Prostate gland (tissue), 2 donors: ENCODE results near the gene REPIN1. TPM values are rescaled to one million over a fixed set of nuclear protein-coding genes. Genes with fewer than 3 reads are reported as not detected.

Experiments used
- DNase-seq: peaks from one replicate; pipeline ENCODE4 v3.0.0-alpha.2; 2019; ENCODE audit warnings: low spot score
- H3K27ac ChIP-seq, 2 donors: fragments of 200-600 bp; sonication (generic); 2 replicates each; pipeline ENCODE4 v1.5.1; 2017 to 2019
- H3K27me3 ChIP-seq: fragments of 200-600 bp; sonication (generic); replicated peaks from 2 replicates; pipeline ENCODE4 v1.5.1; 2019; ENCODE audit not compliant: insufficient read depth
- H3K36me3 ChIP-seq, 2 donors: fragments of 200-600 bp; sonication (generic); 1 replicate in 1 of 2; 2 replicates in 1 of 2; pipeline versions ENCODE4 v1.5.1 to v1.8.1; 2017 to 2019
- H3K4me1 ChIP-seq: fragments of 200-600 bp; sonication (generic); replicated peaks from 2 replicates; pipeline ENCODE4 v1.5.1; 2019
- H3K4me3 ChIP-seq, 2 donors: fragments of 200-600 bp; sonication (generic); 2 replicates each; pipeline ENCODE4 v1.5.1; 2017 to 2019
- H3K9me3 ChIP-seq: fragments of 200-600 bp; sonication (generic); 2 replicates; pipeline ENCODE4 v1.5.1; 2017
- CTCF ChIP-seq, 4 experiments: fragments of 200-600 bp in 2 of 4; fragments of 450-650 bp in 2 of 4; sonication (generic) in 2 of 4; IDR thresholded peaks; 1 replicate in 3 of 4; 2 replicates in 1 of 4; pipeline ENCODE4 v1.5.1; 2016 to 2019; ENCODE audit warnings: antibody characterized with exemption in 4 of 4, mild to moderate bottlenecking in 2 of 4, moderate library complexity in 2 of 4
- POLR2A ChIP-seq: fragments of 450-650 bp; IDR thresholded peaks from one replicate; pipeline ENCODE4 v1.6.1; 2016; ENCODE audit warnings: antibody characterized with exemption, mild to moderate bottlenecking
- POLR2AphosphoS5 ChIP-seq: sonication (generic); formaldehyde crosslinking; IDR thresholded peaks from one replicate; pipeline ENCODE4 v1.6.1; 2017; ENCODE audit warnings: antibody characterized with exemption
- WGBS: methylation state at CpG from one replicate; pipeline ENCODE4 v1.1.5; 2018; 5-methylcytosine and 5-hydroxymethylcytosine counted together
- intact Hi-C: fragments of 100-400 bp; cut with DNase I; formaldehyde crosslinking; loops from one replicate; pipeline ENCODE4 v1.14.2; 2022
- total RNA-seq, 2 donors: library from RNA; depleted of rRNA; stranded (reverse); fragments of >200 nt; gene quantifications; one replicate each; pipeline ENCODE4 v1.1.0, GENCODE V29; 2016

Gene REPIN1
- total RNA-seq, 2 donors from 2014 or later, result 150 to 171 TPM

GRCh38 chr7:150358988-150359621 lies 9.5 kb upstream of the REPIN1 start:
- H3K4me3 ChIP-seq, result no peak overlapping the region
- H3K9me3 ChIP-seq, result no peaks in the 10 kb centered on the region
- no peak for DNase-seq
- no peaks in the 10 kb centered on the region for H3K4me1 ChIP-seq
- intact Hi-C loops, result no loop called here
- WGBS, result 88% methylated on average over 4 of the region's 4 CpGs
- no peak for TF ChIP-seq POLR2A
- no peak for TF ChIP-seq CTCF (IDR thresholded peaks at IDR 0.05)
- TF ChIP-seq POLR2AphosphoS5, result no peak
- no peaks in the 10 kb centered on the region for H3K27me3 ChIP-seq
- no peak overlapping the region for H3K27ac ChIP-seq
- H3K36me3 ChIP-seq, result no peaks in the 10 kb centered on the region

- intact Hi-C loops, result no loop called here
- Histone ChIP-seq H3K9me3 (no peaks in the 10 kb centered on the region), H3K4me3 (no peak overlapping the region), H3K4me1 (no peaks in the 10 kb centered on the region), H3K27ac (no peak overlapping the region), H3K36me3 (no peaks in the 10 kb centered on the region), H3K27me3 (no peaks in the 10 kb centered on the region)
- no peak for DNase-seq
- 97% methylated on average over 2 of the region's 2 CpGs for WGBS
- TF ChIP-seq CTCF (IDR thresholded peaks at IDR 0.05), result no peak
- TF ChIP-seq POLR2AphosphoS5, result no peak
- TF ChIP-seq POLR2A, result no peak
These were observed 8.8 kb upstream of the REPIN1 start for GRCh38 chr7:150359622-150360362.

GRCh38 chr7:150360363-150361058 lies 8.1 kb upstream of the REPIN1 start:
- H3K4me1 ChIP-seq, result no peaks in the 10 kb centered on the region
- no peaks in the 10 kb centered on the region for H3K36me3 ChIP-seq
- TF ChIP-seq POLR2A, result no peak
- TF ChIP-seq CTCF (IDR thresholded peaks at IDR 0.05), result no peak
- TF ChIP-seq POLR2AphosphoS5, result no peak
- no peaks in the 10 kb centered on the region for H3K9me3 ChIP-seq
- WGBS, result 55% methylated on average over 5 of the region's 5 CpGs
- no peak overlapping the region for H3K27ac ChIP-seq
- H3K27me3 ChIP-seq, result no peaks in the 10 kb centered on the region
- H3K4me3 ChIP-seq, result no peak overlapping the region
- DNase-seq, result no peak
- intact Hi-C loops, result no loop called here

- H3K4me1 ChIP-seq, result no peaks in the 10 kb centered on the region
- no peaks in the 10 kb centered on the region for H3K36me3 ChIP-seq
- H3K4me3 ChIP-seq, result no peak overlapping the region
- H3K9me3 ChIP-seq, result no peaks in the 10 kb centered on the region
- whole genome bisulfite sequencing, result 71% methylated on average over 7 of the region's 7 CpGs
- no peak for DNase-seq
- intact Hi-C loops, result no loop called here
- TF ChIP-seq POLR2A, result no peak
- no peak for TF ChIP-seq CTCF (IDR thresholded peaks at IDR 0.05)
- TF ChIP-seq POLR2AphosphoS5, result no peak
- H3K27me3 ChIP-seq, result no peaks in the 10 kb centered on the region
- H3K27ac ChIP-seq, result no peak overlapping the region
These were observed 7.2 kb upstream of the REPIN1 start for GRCh38 chr7:150361402-150361801.
